Measurements from ENCODE around the gene NOTCH2.

Gene NOTCH2

GRCh38 chr1:119964673-119965363 lies 104.6 kb downstream of the NOTCH2 start:
- DNase-seq (ENCODE audit: insufficient read length, low spot score) (no peak), FAIRE-seq (no peak)
- no peak for TF ChIP-seq CTCF (IDR thresholded peaks at IDR 0.05; ENCODE audit: insufficient read depth, missing control alignments)

- FAIRE-seq (no peak), DNase-seq (ENCODE audit: insufficient read length, low spot score) (no peak)
- TF ChIP-seq CTCF (IDR thresholded peaks at IDR 0.05; ENCODE audit: insufficient read depth, missing control alignments) = no peak
Observed at GRCh38 chr1:119962296-119962968, 107.0 kb downstream of the NOTCH2 start.

GRCh38 chr1:119960501-119960900 lies 109.0 kb downstream of the NOTCH2 start:
- TF ChIP-seq CTCF (IDR thresholded peaks at IDR 0.05; ENCODE audit: insufficient read depth, missing control alignments) = no peak
- FAIRE-seq (no peak), DNase-seq (ENCODE audit: insufficient read length, low spot score) (no peak)

- TF ChIP-seq CTCF (IDR thresholded peaks at IDR 0.05; ENCODE audit: insufficient read depth, missing control alignments) = no peak
- DNase-seq (ENCODE audit: insufficient read length, low spot score) = no peak
- no peak for FAIRE-seq
Observed at GRCh38 chr1:119959268-119960220, 109.9 kb downstream of the NOTCH2 start.

GRCh38 chr1:119958223-119958622 lies 111.2 kb downstream of the NOTCH2 start:
- no peak for TF ChIP-seq CTCF (IDR thresholded peaks at IDR 0.05; ENCODE audit: insufficient read depth, missing control alignments)
- FAIRE-seq (no peak), DNase-seq (ENCODE audit: insufficient read length, low spot score) (no peak)

- TF ChIP-seq CTCF (IDR thresholded peaks at IDR 0.05; ENCODE audit: insufficient read depth, missing control alignments) = no peak
- FAIRE-seq (no peak), DNase-seq (ENCODE audit: insufficient read length, low spot score) (no peak)
Observed at GRCh38 chr1:119956306-119956705, 113.2 kb downstream of the NOTCH2 start.

Data from D721Med (cell line).